ENCODE results near the gene PODNL1.
"Not testable (repeated sequence)": the region's sequence is repeated elsewhere in the genome, so short reads cannot be mapped to it uniquely, and the experiment has no call there.

The PODNL1 gene

GRCh38 chr19:13972368-13973155, 34.3 kb upstream of the PODNL1 start:
- DNase-seq: no peak

DNA sequence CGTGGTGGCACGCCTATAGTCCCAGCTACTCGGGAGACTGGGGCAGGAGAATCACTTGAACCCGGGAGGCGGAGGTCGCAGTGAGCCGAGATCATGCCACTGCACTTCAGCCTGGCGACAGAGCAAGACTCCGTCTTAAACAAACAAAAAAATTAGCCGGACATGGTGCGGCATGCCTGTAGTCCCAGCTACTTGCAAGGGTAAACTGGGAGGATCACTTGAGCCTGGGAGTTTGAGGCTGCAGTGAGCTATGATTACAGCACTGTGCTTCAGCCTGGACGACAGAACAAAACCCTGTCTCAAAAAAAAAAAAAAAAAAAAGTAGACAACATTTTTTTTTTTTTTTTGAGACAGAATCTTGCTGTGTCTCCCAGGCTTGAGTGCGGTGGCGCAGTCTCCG, 33.7 kb upstream of the PODNL1 start:
- DNase-seq: not testable (repeated sequence)

GRCh38 chr19:13969897-13970296, 31.7 kb upstream of the PODNL1 start:
- no peak for DNase-seq

DNA sequence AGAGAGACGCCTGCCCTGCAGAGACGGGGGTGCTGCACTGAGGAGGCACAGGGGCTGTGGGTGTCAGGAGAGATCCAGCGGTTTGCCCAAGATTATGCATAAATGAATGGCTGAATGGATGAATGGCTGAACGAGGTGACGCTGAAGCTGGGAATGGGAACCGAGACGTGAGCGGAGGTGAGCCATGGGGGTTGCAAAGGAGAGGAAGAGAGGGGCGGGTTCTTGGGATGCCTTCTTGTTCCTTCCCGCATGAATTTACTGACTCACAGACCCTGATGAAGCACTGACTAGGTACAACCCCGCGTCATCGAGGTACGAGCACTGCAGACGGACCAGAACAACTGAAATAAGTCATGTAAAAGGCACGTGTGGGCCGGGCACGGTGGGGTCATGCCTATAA, 30.8 kb upstream of the PODNL1 start:
- no peak for DNase-seq

- DNase-seq: no peak
These were observed 30.2 kb upstream of the PODNL1 start for GRCh38 chr19:13968383-13968935.

DNA sequence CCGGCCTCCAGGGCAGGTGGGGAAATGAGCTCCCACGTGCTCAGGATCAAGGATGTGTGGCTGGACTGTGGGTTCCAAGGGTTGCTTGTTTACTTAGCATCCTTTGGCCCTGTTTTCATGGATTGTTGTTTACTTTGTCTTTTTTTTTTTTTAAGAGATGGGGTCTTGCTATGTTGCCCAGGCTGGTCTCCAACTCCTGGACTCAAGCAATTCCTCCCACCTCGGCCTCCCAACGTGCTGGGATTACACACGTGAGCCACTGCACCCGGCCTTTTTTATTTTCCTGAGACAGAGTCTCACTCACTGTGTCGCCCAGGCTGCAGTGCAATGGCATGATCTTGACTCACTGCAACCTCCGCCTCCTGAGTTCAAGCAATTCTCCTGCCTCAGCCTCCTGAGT, 29.0 kb upstream of the PODNL1 start:
- DNase-seq: not testable (repeated sequence)

GRCh38 chr19:13966684-13967128, 28.5 kb upstream of the PODNL1 start:
- DNase-seq: no peak

- no peak for DNase-seq
These were observed 27.9 kb upstream of the PODNL1 start for GRCh38 chr19:13965926-13966683.

GRCh38 chr19:13965377-13965896, 27.2 kb upstream of the PODNL1 start:
- DNase-seq: no peak

- no peak for DNase-seq
These were observed 26.6 kb upstream of the PODNL1 start for GRCh38 chr19:13964776-13965175.

DNA sequence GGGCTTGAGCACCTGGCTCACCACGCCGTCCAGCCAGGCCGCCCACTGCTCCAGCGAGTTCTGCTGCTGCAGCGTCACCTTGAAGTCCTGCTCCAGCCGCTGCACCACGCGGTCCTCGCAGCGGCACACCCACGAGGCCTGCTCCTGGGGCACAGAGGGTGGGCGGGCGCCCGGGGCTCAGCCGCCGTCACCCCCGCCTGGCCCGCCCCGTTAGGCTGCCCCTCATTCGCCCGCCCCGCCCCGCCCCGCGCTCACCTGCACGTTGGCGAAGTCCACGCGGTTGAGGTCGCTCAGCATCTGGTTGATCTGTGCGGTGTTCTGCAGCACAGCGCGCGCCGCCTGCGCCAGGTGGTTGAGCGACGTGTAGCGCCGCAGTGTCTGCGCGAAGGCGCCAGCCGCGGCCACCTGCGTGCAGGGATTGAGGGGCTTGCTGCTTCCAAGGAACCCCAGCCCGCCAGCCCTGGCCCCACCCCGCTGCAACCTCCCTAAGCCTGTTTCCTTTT, 25.4 kb upstream of the PODNL1 start:
- no peak for DNase-seq

DNA sequence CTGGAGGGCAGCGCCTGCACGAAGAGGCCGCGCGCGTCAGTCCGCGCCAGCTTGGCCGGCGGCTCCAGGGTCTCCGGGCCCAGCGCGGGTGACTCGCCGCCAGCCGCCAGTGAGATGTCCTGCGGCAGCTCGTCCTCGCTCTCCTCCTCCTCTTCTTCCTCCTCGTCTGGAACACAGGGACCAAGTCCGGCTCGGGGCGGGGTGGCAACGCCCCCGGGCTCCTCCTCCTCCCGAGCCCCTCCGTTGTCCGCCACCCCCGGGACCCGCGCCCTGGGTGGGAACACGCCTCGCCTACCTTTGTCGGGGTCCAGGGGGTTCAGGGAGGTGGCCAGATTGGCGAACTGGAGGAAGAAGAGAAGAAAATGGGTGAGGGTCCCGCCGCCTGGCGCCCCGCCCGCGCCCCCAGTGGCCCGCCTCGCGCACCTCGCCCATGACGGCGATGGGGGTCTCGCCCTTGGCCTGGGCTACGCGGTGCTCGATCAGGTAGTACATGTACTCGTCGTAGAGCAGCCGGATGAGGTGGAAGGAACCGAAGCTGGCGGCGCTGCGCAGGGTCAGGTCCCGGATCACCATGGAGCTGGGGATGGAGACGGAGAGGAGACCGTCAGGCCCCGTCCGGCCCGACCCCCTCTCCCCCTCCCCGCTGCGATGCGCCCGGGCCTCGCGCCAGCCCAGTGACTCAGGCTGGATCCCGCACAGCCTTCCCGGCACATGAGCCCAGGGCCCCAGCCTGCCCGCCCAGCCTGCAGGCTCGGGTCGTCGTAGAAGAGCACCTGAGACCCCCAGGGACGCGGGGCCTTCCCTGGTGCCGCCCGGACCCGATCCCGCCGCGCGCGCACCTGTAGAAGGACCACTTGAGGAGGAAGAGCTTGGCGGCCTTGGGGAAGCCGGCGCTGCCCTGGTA, 24.7 kb upstream of the PODNL1 start:
- no peak for DNase-seq

- no peak for DNase-seq
These were observed 23.8 kb upstream of the PODNL1 start for GRCh38 chr19:13961826-13962698.

DNA sequence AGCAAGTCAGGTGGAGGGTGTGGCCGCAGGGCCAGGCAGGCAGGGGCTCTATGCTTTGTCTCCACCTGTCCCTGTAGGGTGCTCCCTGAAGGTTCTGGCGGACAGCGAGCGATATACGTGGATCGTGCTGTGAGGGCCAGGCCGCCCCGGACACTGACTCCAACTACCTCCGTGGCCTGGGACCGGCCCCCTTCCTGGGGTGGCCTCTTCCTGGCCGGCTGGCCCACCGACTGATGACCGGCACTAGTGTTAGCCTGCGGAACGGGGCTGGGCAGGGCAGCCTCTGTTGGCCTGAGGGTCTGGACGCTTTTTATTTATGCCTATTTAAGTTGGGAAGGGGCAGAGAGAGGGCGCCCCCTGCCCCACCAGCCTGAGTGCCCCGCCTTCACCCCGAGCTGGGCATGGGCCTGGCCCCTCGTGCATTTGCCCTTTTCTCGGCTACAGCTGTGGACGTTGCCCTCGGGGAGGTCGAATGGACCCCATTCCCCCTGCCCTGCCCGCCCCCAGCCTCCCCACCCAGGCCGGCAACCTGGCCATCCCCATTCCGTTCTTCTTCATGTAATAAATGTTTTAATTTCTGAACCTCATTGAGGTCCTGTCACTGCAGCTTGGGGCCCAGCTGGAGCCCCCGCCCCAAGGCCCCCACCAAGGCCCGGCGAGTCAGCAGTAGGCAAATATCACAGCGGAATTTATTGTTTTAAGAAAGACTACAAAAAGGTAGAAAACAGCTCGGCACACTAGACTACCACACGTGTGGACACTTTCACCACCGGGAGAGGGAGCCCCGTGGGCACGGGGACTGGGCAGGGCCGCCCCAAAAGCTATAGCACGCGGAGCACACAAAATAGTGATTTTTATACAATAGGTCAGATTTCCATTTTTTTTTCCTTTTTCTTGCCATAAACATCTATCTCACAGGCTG, 22.9 kb upstream of the PODNL1 start:
- no peak for DNase-seq

- DNase-seq: no peak
These were observed 22.0 kb upstream of the PODNL1 start for GRCh38 chr19:13959962-13960862.

DNA sequence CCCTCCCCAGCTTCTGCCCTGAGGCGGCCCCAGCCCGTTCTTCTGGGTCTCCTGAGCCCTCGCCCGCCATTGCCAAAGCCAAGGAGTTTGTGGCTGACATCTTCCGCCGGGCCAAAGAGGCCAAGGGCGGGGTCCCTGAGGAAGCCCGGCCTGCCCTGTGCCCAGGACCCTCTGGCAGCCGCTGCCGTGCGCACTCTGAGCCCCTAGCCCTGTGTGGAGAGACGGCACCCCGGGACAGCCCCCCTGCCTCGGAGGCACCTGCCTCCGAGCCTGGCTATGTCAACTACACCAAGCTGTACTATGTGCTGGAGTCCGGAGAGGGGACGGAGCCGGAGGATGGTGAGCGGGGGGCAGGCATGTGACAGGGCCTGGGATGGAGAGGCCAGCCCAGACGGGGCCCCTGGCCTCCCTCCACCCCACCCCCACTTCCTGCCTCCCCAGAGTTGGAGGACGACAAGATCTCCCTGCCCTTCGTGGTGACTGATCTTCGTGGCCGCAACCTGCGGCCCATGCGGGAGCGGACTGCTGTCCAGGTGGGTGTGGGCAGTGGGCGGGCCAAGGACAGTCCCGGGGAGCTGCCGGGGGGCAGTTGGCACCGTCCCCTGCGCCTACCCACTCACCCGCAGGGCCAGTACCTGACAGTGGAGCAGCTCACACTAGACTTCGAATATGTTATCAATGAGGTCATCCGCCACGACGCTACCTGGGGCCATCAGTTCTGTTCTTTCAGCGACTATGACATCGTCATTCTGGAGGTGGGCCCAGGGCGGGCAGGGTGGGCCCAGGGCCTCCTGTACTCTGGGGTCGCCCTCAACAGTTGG, 21.1 kb upstream of the PODNL1 start:
- no peak for DNase-seq

GRCh38 chr19:13958043-13958442, 19.8 kb upstream of the PODNL1 start:
- DNase-seq: no peak

DNA sequence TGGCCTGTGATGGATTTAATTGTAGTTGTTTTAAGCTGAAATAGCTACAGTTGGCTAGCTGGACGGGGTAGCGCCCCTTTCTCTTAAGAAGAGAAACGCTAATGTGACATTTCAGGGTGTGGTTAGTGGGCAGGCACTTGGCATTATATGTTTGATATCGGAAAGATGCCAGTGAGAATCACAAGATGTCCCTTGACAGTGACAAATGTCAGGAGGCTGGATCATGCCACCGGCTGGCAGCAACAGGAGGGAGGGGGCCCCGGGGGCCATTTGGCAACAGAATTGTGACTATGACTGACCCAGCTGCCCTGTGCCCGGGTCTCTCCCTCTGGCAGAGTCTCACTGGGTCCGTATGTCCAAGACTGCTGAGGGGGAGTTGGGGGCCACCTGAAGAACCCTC, 18.8 kb upstream of the PODNL1 start:
- DNase-seq: no peak
